ENCODE measurements around the gene GALK2.

GRCh38 chr15:49313650-49314049 is 143.6 kb downstream of the GALK2 start:
- no peak for TF ChIP-seq CTCF (conservative IDR thresholded peaks at IDR 0.05)
- no peak for TF ChIP-seq EZH2 (IDR thresholded peaks at IDR 0.05; ENCODE audit: low read depth)
